Stimulated activated CD4-positive, alpha-beta T cell treated with anti-CD3 and anti-CD28 coated beads, Interleukin-15, amount 100 ng/mL, for 1 hour (primary cell): ENCODE measurements around the gene KANSL1.

ENCODE experiments used
- DNase-seq, 2 donors: peaks; one replicate each; pipeline ENCODE4 v3.0.0-alpha.2; 2020; ENCODE audit warnings: low read depth in 1 of 2, low spot score in 1 of 2

KANSL1 gene

DNA sequence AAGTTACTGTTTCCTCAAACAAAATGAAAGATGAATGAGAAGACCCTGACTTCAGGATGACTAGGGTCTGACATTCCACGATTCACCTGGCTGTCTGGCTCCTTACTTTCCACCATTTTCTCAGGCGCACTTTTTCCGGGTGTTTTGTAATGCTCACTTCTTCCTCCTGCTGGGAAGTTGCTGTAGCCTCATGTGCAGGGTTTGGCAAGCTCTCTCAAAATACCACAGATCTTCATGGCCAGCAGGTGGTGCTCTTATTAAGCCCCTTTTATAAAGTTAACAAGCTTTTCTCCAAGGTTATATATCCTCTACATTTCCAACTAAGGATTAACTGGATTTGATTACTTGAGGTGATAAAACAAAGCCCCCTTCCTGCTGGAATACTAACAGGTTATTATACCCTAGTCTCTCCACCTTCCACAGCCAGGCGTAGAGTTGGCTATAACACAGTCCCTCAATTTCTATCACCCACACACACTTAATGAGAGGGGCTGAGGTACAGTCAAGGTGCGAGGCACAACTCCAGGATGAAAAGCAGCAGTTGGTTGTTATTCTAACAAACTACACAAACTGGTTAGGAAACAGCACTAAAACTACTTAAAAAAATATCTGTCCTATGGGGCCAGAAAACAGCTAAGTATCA lies 148.8 kb downstream of the KANSL1 start:
- no peak for DNase-seq

DNA sequence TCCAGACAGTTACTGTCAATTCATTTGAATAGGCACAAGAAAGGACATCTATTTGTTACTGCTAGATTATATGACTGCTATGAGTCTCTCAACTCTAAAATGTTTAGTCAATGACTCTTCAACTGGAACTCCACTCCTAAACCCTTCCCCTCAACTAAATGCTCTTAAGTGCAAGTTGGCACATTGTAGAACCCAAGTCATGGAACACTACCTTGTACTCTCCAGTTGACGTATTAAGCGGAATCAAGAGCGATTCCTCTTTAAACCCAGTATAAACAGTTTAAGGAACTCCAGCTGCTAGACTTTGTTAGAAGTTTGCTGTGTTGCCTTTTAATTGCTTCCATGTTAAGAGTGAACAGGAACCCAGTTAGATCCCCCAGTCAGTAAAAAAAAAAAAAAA lies 149.6 kb downstream of the KANSL1 start:
- DNase-seq, result no peak

DNA sequence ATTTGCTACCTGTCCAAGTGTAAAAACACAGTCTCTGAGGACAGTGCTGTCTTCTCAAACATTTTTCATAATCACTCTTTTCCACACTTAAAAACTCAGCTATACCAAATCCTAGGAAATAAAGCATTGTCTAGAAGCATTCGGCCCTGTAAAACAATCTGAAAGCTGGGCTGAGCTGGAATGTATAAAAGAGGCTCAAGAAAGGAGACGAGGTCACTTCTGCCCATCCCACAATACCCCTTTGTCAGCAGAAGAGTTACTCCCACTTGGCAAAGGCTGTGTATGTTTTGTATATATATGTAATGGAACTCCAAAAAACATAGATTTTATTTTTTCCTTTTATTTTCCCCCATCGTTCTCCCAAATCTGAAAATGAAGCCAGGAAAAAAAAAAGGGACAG lies 150.3 kb downstream of the KANSL1 start:
- DNase-seq, result no peak

DNA sequence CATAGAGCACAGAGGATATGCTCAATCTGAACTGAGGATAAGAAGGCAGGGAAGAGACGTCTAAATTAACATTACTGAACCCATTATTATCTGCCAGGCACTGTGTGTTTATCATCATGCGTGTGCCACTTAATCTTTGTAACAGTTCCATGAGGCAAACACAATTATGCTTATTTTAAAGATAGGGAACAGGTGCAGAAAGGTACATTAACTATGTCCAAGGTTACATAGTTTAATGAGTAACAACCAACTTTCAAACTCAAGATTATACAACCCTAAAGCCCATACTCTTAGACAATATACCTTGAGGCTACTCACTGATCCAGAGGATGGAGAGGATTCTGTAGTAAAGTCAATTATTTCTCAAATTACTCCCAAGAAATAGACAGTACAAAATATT lies 151.0 kb downstream of the KANSL1 start:
- no peak for DNase-seq

DNA sequence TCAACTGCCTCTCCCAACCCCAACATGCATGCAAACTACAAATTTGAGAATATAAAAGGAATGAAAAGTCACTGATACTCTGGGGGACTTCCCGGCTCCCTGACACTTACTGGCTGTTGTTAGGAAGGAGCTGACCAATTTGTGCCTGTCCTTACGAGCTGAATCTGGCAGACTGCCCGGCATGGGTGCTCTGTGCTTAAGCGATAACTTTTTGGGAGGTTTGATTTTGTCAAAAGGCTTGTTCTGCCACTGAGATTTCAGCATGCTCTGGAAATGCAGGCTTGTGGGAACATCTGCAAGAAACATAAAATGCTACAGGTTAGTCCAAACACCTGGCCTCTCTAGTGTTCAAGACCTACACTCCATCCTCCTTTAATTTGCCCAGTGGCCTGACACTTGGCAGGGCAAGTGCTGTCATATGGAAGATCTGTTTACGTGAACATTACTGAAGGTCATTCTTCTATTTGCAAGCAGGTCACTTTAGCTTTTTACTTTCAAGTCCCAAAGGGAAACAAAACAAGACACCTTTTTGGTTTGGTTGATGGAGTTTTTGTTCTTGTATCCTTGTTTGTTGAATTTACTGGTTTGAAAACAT lies 153.5 kb downstream of the KANSL1 start:
- DNase-seq, result no peak

DNA sequence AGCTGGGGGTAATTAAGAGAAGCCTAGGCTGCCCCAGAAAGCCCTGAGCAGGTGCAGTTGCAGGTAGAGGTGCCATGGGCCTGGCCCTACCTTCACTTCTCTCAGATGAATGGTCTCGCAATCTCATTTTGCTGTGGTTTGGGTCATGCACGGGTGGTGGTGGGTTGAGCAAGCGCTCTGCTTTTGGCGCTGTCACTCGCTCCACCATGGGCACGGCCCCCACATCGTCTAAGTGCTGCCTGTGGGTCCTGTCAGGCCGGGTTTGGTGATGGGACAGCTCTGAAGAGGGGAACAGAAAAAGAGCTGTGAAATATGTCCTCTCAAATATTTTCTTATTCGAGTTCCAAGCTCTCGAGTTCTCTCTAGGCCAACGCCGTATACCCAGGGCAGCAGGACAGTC lies 154.3 kb downstream of the KANSL1 start:
- no peak for DNase-seq

DNA sequence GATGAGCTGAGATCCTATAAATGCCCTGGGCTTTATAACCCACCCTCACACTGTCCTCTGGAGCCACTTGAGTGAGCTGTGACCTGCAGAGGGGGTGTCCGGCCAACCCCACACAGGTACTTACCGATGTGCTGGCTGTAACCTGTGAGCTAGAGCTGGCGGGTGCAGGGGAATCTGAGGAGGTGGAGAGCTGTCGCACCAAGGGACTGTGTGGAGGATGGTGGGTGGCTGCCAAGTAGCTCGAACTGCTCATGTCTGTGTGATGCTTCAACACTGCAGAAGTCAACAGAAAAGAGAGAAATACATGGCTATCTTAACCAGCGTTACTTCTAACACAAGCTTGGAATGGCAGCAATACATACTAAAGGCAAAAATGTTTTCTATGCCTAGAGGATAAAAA lies 154.8 kb downstream of the KANSL1 start:
- no peak for DNase-seq

DNA sequence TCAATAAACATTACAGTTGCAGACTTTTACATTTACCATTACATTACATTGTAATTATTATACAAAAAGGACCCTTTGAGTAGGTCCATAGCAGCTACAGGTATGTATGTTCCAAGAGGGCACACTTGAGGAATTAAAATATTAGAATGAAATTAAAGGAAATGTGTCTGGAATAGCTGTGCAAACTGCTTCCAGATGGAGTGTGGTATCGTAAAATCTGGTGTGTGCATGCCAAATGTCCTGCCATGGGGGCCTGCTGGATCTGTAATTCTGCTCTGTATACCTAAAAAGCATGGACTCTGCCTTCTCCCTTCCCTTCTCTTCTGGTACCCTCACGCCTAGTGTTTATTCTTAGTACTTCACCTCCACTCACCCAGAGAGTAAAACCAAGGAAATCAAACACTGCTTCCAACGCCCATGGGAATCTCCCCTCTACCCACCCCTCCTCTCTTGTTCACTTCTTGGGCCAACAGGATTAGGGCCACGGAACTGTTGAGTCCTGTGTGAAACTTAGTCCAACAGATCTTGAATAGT lies 155.4 kb downstream of the KANSL1 start:
- no peak for DNase-seq

DNA sequence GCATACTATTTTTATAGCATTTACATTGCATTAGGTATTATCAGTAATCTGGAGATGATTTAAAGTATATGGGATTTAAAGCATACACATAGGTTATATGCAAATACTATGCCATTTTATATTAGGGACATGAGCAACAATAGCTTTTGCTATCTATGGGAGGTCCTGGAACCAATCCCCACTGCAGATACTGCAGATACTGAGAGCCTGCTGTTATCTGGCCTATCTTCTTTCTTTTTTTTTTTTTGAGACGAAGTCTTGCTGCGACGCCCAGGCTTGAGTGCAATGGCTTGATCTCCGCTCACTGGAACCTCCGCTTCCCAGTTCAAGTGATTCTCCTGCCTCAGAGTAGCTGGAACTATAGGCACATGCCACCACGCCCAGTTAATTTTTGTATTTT lies 156.7 kb downstream of the KANSL1 start:
- DNase-seq, result no peak

DNA sequence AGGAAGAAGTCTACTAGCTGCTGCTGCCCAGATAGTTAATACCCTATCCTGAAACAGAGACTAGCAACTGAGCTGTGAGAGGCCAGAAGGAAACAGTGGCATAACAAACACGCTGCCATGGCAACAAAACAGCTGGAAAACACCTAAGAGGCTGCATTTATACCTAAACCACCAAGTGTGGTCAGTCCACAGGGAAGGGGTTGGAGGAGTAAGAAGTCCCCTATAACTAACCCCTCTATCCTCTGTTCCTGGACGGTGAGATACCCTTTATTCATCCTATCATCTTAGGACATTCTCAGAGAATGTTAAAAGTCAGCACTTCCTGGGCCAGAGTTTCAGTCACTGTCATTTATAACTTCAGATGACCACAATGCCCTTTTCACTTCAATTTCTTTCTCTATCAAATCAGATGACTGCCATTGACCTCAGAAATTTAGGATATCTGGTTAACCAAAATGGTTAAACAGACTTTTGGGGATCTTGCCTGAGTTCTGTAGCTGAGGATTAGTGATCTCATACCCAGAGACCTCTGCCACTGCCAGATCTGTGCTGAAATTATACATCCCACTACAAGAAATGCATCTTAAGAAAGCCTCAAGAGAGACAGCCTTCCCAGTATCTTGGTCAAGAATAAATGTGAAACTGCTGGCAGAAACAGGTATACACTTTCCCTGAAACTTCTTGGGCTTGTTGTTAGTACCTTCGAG lies 158.0 kb downstream of the KANSL1 start:
- DNase-seq, result no peak

DNA sequence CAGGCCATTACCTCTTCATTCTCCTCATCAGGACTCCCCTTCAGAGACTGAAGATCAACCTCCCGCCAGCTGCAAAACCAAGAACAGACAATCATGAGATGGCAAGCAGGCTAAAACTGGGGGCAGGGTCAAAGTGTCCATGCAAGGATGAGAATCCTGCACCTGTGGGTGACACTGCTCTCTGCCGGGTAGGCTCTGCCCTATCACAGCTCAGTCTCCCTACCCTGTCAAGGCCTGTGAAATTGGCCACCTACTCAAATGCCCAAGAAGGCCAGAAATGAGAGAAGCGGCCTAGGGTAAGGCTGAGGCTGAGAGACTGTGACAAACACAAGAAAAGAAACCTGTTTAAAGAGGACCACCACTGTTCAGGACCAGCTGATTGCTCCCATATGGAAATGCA lies 159.8 kb downstream of the KANSL1 start:
- DNase-seq, result no peak

DNA sequence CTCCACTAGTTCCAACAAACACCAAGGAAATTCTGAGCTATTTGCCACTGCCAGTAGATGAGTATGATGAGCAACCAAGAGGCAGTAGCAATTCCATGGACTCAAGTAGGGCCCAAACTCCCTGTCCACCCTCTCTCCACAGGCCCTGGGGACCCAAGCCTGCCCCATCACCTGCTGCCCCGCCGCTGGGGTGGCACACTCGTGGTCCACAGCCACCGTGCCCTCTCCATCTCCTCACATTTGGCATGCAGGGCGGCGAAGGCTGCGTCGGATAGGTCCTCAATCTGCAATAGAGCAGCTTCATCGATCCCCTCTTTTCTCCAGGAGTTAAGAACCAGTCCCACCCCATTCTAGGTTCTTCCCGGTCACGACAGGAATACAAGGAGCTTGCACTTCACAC lies 160.3 kb downstream of the KANSL1 start:
- no peak for DNase-seq

DNA sequence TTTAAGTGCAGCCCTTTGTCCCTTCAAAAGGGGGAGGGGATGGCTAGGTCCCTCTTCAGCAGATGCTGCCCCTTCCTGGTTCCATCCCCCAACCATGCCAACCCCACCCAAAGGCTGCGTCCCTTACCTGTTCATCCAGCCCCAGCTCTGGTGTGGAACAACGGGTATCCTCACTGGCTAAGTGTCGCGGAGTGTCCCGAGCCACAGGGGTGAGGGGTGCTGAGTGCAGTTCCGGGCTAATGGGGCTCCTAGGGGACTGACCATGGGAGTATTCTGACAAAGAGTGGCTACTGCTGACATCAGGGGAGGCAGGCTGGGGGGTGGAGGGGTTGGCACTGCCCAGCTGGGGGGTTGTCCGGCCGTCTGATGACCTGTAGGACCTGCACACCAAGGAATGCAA lies 161.3 kb downstream of the KANSL1 start:
- no peak for DNase-seq

DNA sequence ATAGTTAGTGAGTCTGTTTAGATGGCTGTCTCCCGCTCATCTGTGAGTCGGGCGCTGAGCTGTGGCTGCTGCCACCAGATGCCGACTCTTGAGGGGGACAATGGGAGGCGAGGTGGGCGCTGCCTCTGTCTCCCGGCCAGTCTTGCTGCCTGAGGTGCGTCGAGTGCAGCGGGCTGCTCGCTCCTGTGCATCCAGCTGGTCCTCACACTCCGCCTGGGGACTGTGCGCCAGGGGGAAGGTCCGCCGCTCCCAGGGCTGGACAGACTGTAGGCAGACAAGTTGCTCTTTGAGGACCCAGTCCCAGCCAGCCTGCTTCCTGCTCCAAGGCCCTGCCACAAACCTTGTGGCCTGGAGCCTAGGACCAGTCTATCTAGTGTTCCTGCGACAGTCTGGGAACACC lies 161.8 kb downstream of the KANSL1 start:
- no peak for DNase-seq

DNA sequence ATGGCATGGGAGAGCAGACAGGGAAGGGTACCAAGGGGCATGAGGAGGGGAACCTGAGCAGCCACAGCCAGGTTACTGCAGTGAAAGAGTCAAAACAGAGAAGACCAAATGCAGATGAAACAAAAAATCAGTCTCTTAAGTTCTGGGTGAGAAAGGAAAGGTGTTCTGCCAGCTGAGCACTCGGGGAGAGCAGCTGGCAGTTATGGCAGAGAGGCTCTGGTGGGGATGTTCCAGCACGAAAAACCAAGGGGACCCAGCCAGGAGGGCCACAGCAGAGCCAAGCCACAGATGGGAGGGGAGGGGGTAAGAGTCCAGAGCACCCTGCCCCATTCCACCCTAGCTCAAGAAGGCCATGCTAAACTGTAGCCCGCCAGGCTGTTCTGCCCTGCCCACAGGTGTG lies 162.5 kb downstream of the KANSL1 start:
- no peak for DNase-seq

DNA sequence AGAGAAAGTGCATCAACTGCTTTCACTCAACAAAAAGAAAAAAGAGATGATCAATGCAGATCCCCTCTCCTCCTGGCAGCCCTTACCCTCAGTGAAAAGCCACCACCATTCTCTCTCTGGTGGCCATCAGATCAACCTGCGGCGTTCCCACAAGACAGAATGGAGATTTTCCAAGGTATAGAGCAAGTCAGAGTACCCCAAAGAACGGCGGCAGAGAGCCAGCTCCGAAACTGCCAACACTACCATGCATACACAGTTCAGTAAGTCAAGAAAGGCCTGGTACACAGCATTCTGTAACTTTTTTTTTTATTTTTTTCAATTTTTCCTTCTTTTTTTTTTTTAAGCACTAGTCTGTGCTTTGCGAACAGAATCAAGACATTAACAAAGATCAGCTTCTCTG lies 163.6 kb downstream of the KANSL1 start:
- no peak for DNase-seq

DNA sequence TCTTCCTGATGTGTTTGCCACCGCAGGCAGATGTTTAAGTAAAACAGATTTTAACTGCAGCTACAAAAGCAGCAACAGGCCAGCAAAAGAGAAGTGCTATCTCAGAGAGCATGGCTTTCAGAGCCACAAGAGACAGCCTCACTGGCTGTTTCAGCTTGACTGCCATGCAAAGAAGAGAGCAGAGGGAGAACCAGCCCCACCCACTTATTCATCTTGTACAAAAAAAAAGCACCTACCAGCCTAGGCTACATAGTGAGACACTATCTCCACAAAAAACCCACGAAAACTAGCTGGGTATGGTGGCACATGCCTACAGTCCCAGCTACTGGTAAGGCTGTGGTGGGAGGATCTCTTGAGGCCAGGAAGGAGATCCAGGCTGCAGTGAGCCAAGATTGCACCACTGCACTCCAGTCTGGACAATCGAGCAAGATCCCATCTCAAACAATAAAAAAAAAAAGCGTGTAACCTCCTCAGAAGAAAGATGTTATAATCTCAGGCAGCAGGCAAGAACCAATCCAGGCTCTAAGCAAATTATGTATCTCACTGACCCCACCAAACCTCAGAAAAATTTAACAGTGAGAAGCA lies 164.2 kb downstream of the KANSL1 start:
- DNase-seq, result no peak

DNA sequence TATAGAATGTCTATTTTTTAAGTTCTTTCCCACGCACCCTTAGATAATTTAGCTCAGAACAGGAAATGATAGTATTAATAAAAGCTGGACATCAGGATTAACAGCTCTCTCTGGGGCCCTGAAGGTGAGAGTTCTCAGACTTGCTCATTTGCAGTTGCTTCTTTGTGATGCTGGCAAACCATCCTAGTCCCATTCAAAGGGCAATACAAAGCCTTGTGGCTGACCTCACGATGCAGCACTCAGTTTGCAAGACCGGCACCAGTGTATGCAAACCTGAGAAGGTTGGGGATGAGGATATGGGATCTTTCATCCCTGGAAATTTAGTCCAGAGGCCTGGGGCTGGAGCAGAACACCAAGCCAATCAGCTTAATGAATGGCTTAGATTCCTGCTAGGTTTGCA lies 164.9 kb downstream of the KANSL1 start:
- DNase-seq, result no peak

DNA sequence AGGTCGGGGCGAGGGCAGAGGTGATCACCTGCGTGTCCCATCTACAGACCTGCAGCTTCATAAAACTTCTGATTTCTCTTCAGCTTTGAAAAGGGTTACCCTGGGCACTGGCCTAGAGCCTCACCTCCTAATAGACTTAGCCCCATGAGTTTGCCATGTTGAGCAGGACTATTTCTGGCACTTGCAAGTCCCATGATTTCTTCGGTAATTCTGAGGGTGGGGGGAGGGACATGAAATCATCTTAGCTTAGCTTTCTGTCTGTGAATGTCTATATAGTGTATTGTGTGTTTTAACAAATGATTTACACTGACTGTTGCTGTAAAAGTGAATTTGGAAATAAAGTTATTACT lies 165.3 kb downstream of the KANSL1 start:
- DNase-seq, result no peak

DNA sequence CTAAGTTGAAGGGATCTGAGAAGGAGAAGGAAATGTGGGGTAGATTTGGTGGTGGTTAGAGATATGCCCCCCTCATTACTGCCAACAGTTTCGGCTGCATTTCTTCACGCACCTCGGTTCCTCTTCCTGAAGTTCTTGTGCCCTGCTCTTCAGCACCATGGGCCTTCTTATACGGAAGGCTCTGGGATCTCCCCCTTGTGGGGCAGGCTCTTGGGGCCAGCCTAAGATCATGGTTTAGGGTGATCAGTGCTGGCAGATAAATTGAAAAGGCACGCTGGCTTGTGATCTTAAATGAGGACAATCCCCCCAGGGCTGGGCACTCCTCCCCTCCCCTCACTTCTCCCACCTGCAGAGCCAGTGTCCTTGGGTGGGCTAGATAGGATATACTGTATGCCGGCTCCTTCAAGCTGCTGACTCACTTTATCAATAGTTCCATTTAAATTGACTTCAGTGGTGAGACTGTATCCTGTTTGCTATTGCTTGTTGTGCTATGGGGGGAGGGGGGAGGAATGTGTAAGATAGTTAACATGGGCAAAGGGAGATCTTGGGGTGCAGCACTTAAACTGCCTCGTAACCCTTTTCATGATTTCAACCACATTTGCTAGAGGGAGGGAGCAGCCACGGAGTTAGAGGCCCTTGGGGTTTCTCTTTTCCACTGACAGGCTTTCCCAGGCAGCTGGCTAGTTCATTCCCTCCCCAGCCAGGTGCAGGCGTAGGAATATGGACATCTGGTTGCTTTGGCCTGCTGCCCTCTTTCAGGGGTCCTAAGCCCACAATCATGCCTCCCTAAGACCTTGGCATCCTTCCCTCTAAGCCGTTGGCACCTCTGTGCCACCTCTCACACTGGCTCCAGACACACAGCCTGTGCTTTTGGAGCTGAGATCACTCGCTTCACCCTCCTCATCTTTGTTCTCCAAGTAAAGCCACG lies 165.9 kb downstream of the KANSL1 start:
- DNase-seq, result no peak
